SK-N-SH (cell line): Measurements from ENCODE around the gene NOTCH2. TPM values are rescaled to one million over a fixed set of nuclear protein-coding genes. Genes with fewer than 3 reads are reported as not detected.
A peak's percentile ranks its signal among the peaks of the same experiment; 100 is the strongest.

Experiments used
- CTCF ChIA-PET: fragments of 300-600, 350-600 bp; formaldehyde crosslinking; extraction: SDS; loops from one replicate; lab custom pipeline; 2021; lab: Yijun Ruan, JAX
- POLR2A ChIA-PET: fragments of 350-600 bp; sonication (Branson Sonifier 250); formaldehyde crosslinking; extraction: SDS; loops from one replicate; lab custom pipeline; 2020; ENCODE audit warnings: antibody characterized with exemption, inconsistent platforms; lab: Yijun Ruan, JAX
- DNase-seq: peaks from one replicate; pipeline ENCODE4 v3.0.0; 2012
- H2AFZ ChIP-seq: fragments of 200-600 bp; sonication (generic); 2 replicates; pipeline ENCODE4 v1.8.1; 2016; ENCODE audit warnings: antibody characterized with exemption, mild to moderate bottlenecking, low read depth
- H3F3A ChIP-seq: fragments of 200-600 bp; sonication (generic); replicated peaks from 2 replicates; pipeline ENCODE3; 2016; ENCODE audit warnings: antibody characterized with exemption, mild to moderate bottlenecking; ENCODE audit not compliant: insufficient read depth
- H3K27ac ChIP-seq, 2 experiments: fragments of 200-500 bp in 1 of 2; fragments of 200-600 bp in 1 of 2; sonication (Bioruptor generic) in 1 of 2; sonication (generic), shearing (Covaris generic) in 1 of 2; 2 replicates each; pipeline versions ENCODE4 v1.5.1 to v1.6.1; 2014 to 2016; ENCODE audit warnings: low read depth in 2 of 2, inconsistent platforms in 1 of 2, low read length in 1 of 2, mild to moderate bottlenecking in 1 of 2, mixed read lengths in 1 of 2
- H3K27me3 ChIP-seq: fragments of 200-600 bp; sonication (generic), shearing (Covaris generic); 2 replicates; pipeline ENCODE4 v1.6.1; 2016; ENCODE audit warnings: mixed run types; ENCODE audit not compliant: insufficient read depth
- H3K36me3 ChIP-seq, 2 experiments: fragments of 200-500 bp in 1 of 2; fragments of 200-600 bp in 1 of 2; sonication (Bioruptor generic) in 1 of 2; sonication (generic) in 1 of 2; replicated peaks in 1 of 2; 2 replicates each; pipeline versions ENCODE3 to v1.5.1; 2014 to 2016; ENCODE audit warnings: low read length in 1 of 2, mild to moderate bottlenecking in 1 of 2; ENCODE audit not compliant: insufficient read depth in 2 of 2, control insufficient read depth in 1 of 2
- H3K4me1 ChIP-seq, 2 experiments: fragments of 200-500 bp in 1 of 2; fragments of 200-600 bp in 1 of 2; sonication (Bioruptor generic) in 1 of 2; sonication (generic), shearing (Covaris generic) in 1 of 2; 2 replicates each; pipeline versions ENCODE4 v1.5.1 to v1.6.1; 2014 to 2016; ENCODE audit warnings: low read depth in 1 of 2, low read length in 1 of 2, mixed run types in 1 of 2; ENCODE audit not compliant: insufficient read depth in 2 of 2, control insufficient read depth in 1 of 2
- H3K4me2 ChIP-seq: fragments of 200-600 bp; sonication (generic), shearing (Covaris generic); 2 replicates; pipeline ENCODE4 v1.6.1; 2017; ENCODE audit warnings: mixed run types
- H3K4me3 ChIP-seq, 2 experiments: fragments of 200-500 bp in 1 of 2; fragments of 200-600 bp in 1 of 2; sonication (Bioruptor generic) in 1 of 2; sonication (generic), shearing (Covaris generic) in 1 of 2; 2 replicates each; pipeline versions ENCODE4 v1.5.1 to v1.8.1; 2014 to 2016; ENCODE audit warnings: low read depth in 2 of 2, inconsistent platforms in 1 of 2, low read length in 1 of 2, mild to moderate bottlenecking in 1 of 2, mixed read lengths in 1 of 2, moderate library complexity in 1 of 2
- H3K79me2 ChIP-seq: fragments of 200-600 bp; sonication (generic); 2 replicates; pipeline ENCODE4 v1.8.1; 2017; ENCODE audit warnings: mild to moderate bottlenecking; ENCODE audit not compliant: insufficient read depth
- H3K9ac ChIP-seq: fragments of 200-600 bp; sonication (generic); 2 replicates; pipeline ENCODE4 v1.6.1; 2017; ENCODE audit warnings: mixed run types
- H3K9me2 ChIP-seq: fragments of 200-600 bp; sonication (generic); 2 replicates; pipeline ENCODE4 v1.6.1; 2017; ENCODE audit warnings: mixed run types
- H3K9me3 ChIP-seq: fragments of 200-600 bp; sonication (generic); 2 replicates; pipeline ENCODE4 v1.6.1; 2017; ENCODE audit warnings: mixed run types, mild to moderate bottlenecking, moderate library complexity
- H4K20me1 ChIP-seq: fragments of 200-600 bp; sonication (generic); 2 replicates; pipeline ENCODE4 v1.6.1; 2017; ENCODE audit warnings: mild to moderate bottlenecking, mixed run types; ENCODE audit not compliant: insufficient read depth
- EP300 ChIP-seq, 2 experiments: IDR thresholded peaks; 2 replicates each; pipeline versions ENCODE4 v1.4.0 to v1.6.1; 2012; ENCODE audit warnings: borderline replicate concordance in 1 of 2, low read depth in 1 of 2, low read length in 1 of 2
- FOSL2 ChIP-seq: IDR thresholded peaks from 2 replicates; pipeline ENCODE4 v1.4.0; 2012; ENCODE audit warnings: low read depth, mild to moderate bottlenecking, moderate library complexity, borderline replicate concordance
- FOXJ3 ChIP-seq: sonication (generic); formaldehyde crosslinking; IDR thresholded peaks from 2 replicates; pipeline ENCODE4 v1.5.1; 2020; ENCODE audit warnings: mild to moderate bottlenecking, missing genetic modification reagents
- GATA2 ChIP-seq: sonication (generic); formaldehyde crosslinking; IDR thresholded peaks from 2 replicates; pipeline ENCODE4 v1.5.0; 2020; ENCODE audit warnings: mild to moderate bottlenecking, missing genetic modification reagents
- JUND ChIP-seq: IDR thresholded peaks from 2 replicates; pipeline ENCODE4 v1.4.0; 2012
- MEF2A ChIP-seq: IDR thresholded peaks from 2 replicates; pipeline ENCODE4 v1.4.0; 2012; ENCODE audit warnings: low read depth, borderline replicate concordance
- MXI1 ChIP-seq: IDR thresholded peaks from 2 replicates; pipeline ENCODE4 v1.6.1; 2012; ENCODE audit warnings: mild to moderate bottlenecking, low read depth, low read length, improper control_type of control experiment
- NFIC ChIP-seq: IDR thresholded peaks from 2 replicates; pipeline ENCODE4 v1.4.0; 2012; ENCODE audit warnings: borderline replicate concordance
- NRF1 ChIP-seq: IDR thresholded peaks from 2 replicates; pipeline ENCODE4 v1.6.1; 2012; ENCODE audit warnings: low read depth, mild to moderate bottlenecking, low read length
- POLR2AphosphoS5 ChIP-seq: IDR thresholded peaks from 2 replicates; pipeline ENCODE4 v1.6.1; 2012; ENCODE audit warnings: low read depth, low read length
- RAD21 ChIP-seq: IDR thresholded peaks from 2 replicates; pipeline ENCODE4 v1.6.1; 2012; ENCODE audit warnings: mild to moderate bottlenecking, low read length
- RFX5 ChIP-seq: IDR thresholded peaks from 2 replicates; pipeline ENCODE4 v1.6.1; 2012; ENCODE audit warnings: mild to moderate bottlenecking, improper control_type of control experiment, low read length
- SIN3A ChIP-seq: IDR thresholded peaks from 2 replicates; pipeline ENCODE4 v1.6.1; 2012; ENCODE audit warnings: low read depth, mild to moderate bottlenecking, low read length, moderate library complexity, borderline replicate concordance
- SMC3 ChIP-seq: IDR thresholded peaks from 2 replicates; pipeline ENCODE4 v1.6.1; 2012; ENCODE audit warnings: low read depth, low read length, improper control_type of control experiment
- TAF1 ChIP-seq: IDR thresholded peaks from 2 replicates; pipeline ENCODE4 v1.6.1; 2012; ENCODE audit warnings: low read depth, mild to moderate bottlenecking, low read length, moderate library complexity, borderline replicate concordance
- TCF12 ChIP-seq: IDR thresholded peaks from 2 replicates; pipeline ENCODE4 v1.4.0; 2012
- TEAD4 ChIP-seq: IDR thresholded peaks from 2 replicates; pipeline ENCODE4 v1.4.0; 2012; ENCODE audit warnings: mild to moderate bottlenecking, borderline replicate concordance; ENCODE audit not compliant: insufficient read depth
- YY1 ChIP-seq: IDR thresholded peaks from 2 replicates; pipeline ENCODE4 v1.4.0; 2012; ENCODE audit warnings: low read depth, mild to moderate bottlenecking
- WGBS: methylation state at CpG from one replicate; pipeline ENCODE4 v1.1.6; 2017; ENCODE audit warnings: low lambda C conversion rate; 5-methylcytosine and 5-hydroxymethylcytosine counted together
- polyA plus RNA-seq, 3 experiments: library from polyadenylated mRNA; depleted of rRNA; stranded (reverse); fragments of >200 nt; gene quantifications; 2 replicates each; pipeline ENCODE4 v1.2.3, GENCODE V29; 2012
- TF ChIP-seq, protein P1 (sequence below): IDR thresholded peaks from 2 replicates; pipeline ENCODE4 v1.4.0; 2012; ENCODE audit warnings: low read depth, borderline replicate concordance
- TF ChIP-seq, protein P2 (sequence below): IDR thresholded peaks from 2 replicates; pipeline ENCODE4; 2012
- TF ChIP-seq, protein P3 (sequence below): fragments of 200-600 bp; sonication (generic); IDR thresholded peaks from 2 replicates; pipeline ENCODE4 v1.6.1; 2017; ENCODE audit warnings: antibody characterized with exemption, mild to moderate bottlenecking, moderate library complexity

Gene NOTCH2
- polyA plus RNA-seq, 1 of the 3 experiments (the other 2 are of a cell fraction) = 23.0 TPM

DNA sequence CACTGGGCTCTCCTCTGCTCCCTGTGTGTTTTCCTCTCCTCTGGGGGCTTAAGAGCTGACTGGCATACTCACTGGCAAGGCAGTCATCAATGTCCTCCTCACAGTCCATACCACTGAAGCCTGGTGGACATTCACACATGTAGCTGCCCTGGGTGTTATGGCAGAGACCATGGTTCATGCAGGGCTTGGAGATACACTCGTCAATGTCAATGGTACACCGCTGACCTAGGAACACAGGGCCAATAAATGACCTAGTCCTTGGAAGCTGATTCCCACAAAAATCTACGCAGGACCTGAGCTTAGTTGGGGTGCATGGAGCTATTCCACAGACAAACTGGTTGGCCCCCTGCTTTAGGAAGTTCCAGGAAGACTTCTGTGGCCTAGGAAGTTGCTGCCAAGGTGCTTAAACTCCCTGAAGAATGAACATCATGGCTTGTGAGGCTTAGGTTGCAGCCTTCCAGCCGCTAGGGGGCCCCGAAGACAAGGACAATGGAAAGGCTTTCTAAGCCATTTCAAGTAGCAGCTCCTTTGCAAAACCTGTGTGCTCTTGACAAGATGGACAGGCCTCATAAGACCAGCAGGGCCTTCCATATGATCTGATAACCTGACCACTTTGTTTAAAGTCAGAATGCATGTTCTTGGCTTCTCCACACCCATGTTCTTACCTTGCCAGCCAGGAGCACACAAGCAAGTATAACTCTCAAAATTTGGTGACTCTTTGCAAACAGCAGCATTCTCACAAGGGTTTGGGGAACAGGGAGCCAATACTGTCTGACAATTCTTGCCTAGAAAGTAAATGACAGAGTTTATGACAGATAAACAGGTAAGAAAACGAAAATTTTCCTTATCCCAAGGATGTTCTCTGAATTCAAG, 120.9 kb downstream of the NOTCH2 start:
- Histone ChIP-seq H3K9ac (no peak overlapping the region), H3K4me1 (peaks cover 0 to 20% of the 10 kb centered on the region in 2 experiments; a peak in 2 of 4 replicates), H2AFZ (no peak overlapping the region), H3K27me3 (no peaks in the 10 kb centered on the region), H3K27ac (peak overlapping the region in 1 of 2 experiments; percentile 89; a peak in 2 of 4 replicates), H3K9me2 (no peaks in the 10 kb centered on the region), H4K20me1 (no peaks in the 10 kb centered on the region), H3F3A (peaks cover 44% of the 10 kb centered on the region), H3K9me3 (no peaks in the 10 kb centered on the region), H3K79me2 (peaks cover 29% of the 10 kb centered on the region), H3K4me2 (no peak overlapping the region), H3K4me3 (no peak overlapping the region; a peak in 1 of 4 replicates), H3K36me3 (peaks cover 37 to 78% of the 10 kb centered on the region in 2 experiments)
- DNase-seq = peak; percentile 51
- ChIA-PET POLR2A (no interaction called here), CTCF (interaction anchor here (0.6 to 7.4 kb wide), 26 partner anchors 9 to 228 kb away, joined by 3 to 105 read pairs (median 6); partner anchors contain the start of gene SEC22B)
- WGBS = 41% methylated on average over 5 of the region's 6 CpGs
- TF ChIP-seq MXI1 (no peak), RAD21 (peak; percentile 96), YY1 (no peak), FOSL2 (no peak), SMC3 (peak; percentile 92), NRF1 (no peak)
- TF ChIP-seq, protein P1, sequence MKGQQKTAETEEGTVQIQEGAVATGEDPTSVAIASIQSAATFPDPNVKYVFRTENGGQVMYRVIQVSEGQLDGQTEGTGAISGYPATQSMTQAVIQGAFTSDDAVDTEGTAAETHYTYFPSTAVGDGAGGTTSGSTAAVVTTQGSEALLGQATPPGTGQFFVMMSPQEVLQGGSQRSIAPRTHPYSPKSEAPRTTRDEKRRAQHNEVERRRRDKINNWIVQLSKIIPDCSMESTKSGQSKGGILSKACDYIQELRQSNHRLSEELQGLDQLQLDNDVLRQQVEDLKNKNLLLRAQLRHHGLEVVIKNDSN = no peak
- TF ChIP-seq, protein P2, sequence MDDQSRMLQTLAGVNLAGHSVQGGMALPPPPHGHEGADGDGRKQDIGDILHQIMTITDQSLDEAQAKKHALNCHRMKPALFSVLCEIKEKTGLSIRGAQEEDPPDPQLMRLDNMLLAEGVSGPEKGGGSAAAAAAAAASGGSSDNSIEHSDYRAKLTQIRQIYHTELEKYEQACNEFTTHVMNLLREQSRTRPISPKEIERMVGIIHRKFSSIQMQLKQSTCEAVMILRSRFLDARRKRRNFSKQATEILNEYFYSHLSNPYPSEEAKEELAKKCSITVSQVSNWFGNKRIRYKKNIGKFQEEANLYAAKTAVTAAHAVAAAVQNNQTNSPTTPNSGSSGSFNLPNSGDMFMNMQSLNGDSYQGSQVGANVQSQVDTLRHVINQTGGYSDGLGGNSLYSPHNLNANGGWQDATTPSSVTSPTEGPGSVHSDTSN = peak; percentile 41
- TF ChIP-seq, protein P3, sequence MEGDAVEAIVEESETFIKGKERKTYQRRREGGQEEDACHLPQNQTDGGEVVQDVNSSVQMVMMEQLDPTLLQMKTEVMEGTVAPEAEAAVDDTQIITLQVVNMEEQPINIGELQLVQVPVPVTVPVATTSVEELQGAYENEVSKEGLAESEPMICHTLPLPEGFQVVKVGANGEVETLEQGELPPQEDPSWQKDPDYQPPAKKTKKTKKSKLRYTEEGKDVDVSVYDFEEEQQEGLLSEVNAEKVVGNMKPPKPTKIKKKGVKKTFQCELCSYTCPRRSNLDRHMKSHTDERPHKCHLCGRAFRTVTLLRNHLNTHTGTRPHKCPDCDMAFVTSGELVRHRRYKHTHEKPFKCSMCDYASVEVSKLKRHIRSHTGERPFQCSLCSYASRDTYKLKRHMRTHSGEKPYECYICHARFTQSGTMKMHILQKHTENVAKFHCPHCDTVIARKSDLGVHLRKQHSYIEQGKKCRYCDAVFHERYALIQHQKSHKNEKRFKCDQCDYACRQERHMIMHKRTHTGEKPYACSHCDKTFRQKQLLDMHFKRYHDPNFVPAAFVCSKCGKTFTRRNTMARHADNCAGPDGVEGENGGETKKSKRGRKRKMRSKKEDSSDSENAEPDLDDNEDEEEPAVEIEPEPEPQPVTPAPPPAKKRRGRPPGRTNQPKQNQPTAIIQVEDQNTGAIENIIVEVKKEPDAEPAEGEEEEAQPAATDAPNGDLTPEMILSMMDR = peak; percentile 92

DNA sequence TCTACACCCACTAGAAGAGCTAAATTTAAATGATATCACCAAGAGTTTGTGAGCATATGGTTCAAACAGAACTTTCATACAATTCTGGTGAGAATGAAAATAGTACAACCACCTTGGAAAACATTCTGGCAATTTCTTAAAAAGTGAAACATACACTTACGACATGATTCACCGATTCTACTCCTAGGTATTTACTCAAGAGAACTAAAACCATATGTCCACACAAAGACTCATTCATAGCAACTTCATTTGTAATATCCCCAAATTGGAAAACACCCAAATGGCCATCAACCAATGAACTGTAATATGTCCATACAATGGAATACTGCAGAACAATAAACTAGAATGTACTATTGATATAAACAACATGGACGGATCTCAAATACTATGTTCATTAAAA, 122.0 kb downstream of the NOTCH2 start:
- Histone ChIP-seq H3F3A (peaks cover 44% of the 10 kb centered on the region), H3K9me3 (no peaks in the 10 kb centered on the region), H3K4me3 (no peak overlapping the region; a peak in 1 of 4 replicates), H3K4me1 (peaks cover 0 to 20% of the 10 kb centered on the region in 2 experiments; a peak in 2 of 4 replicates), H3K4me2 (peak overlapping the region; percentile 47), H4K20me1 (no peaks in the 10 kb centered on the region), H3K9me2 (no peaks in the 10 kb centered on the region), H3K27me3 (no peaks in the 10 kb centered on the region), H3K9ac (peak overlapping the region; percentile 33; the same call in 1 of the 2 replicates), H3K36me3 (peaks cover 31 to 79% of the 10 kb centered on the region in 2 experiments), H2AFZ (no peak overlapping the region), H3K79me2 (peaks cover 40% of the 10 kb centered on the region), H3K27ac (peak overlapping the region in 1 of 2 experiments; percentile 89; a peak in 3 of 4 replicates)
- ChIA-PET POLR2A (no interaction called here), CTCF (interaction anchor here (0.8 to 7.4 kb wide), 8 partner anchors 10 to 138 kb away, joined by 3 to 105 read pairs (median 7); no protein-coding TSS in a partner anchor)
- WGBS = 18% methylated on average over 3 of the region's 3 CpGs
- no peak for TF ChIP-seq SIN3A
- TF ChIP-seq JUND = peak; percentile 72
- TF ChIP-seq GATA2 (CRISPR knock-in tag) = no peak
- TF ChIP-seq TEAD4 = peak; percentile 70; the same call in 1 of the 2 replicates
- TF ChIP-seq TCF12 = peak; percentile 97
- TF ChIP-seq FOSL2 = peak; percentile 79
- no peak for TF ChIP-seq MXI1
- peak; percentile 83 for TF ChIP-seq NFIC
- peak; percentile 63; the same call in 1 of the 2 replicates for TF ChIP-seq MEF2A
- TF ChIP-seq POLR2AphosphoS5 = peak; percentile 49; the same call in 1 of the 2 replicates
- peak in 1 of 2 experiments; percentile 72; a peak in 2 of 4 replicates for TF ChIP-seq EP300 (IDR thresholded peaks at IDR 0.05; ENCODE audit: borderline replicate concordance in 1 of 2, low read depth in 1 of 2, low read length in 1 of 2)
- TF ChIP-seq, protein P2 = peak; percentile 66
- no peak for TF ChIP-seq FOXJ3
- no peak for TF ChIP-seq TAF1
- TF ChIP-seq RFX5 = no peak
- no peak for DNase-seq
